Endothelial cell of umbilical vein (primary cell): ENCODE measurements around the gene HOXC9.
A peak's percentile ranks its signal among the peaks of the same experiment; 100 is the strongest.

Experiments used
- EZH2 ChIP-seq: IDR thresholded peaks from 2 replicates; pipeline ENCODE4 v1.6.1; 2012; ENCODE audit warnings: borderline replicate concordance, low read depth, mild to moderate bottlenecking, moderate library complexity, low read length, inconsistent platforms; ENCODE audit not compliant: severe bottlenecking
- FOS ChIP-seq: IDR thresholded peaks from 2 replicates; pipeline ENCODE4 v1.6.1; 2011; ENCODE audit warnings: mild to moderate bottlenecking, low read length, moderate library complexity, borderline replicate concordance; ENCODE audit not compliant: insufficient read depth
- GATA2 ChIP-seq: IDR thresholded peaks from 2 replicates; pipeline ENCODE4 v1.7.0; 2011; ENCODE audit warnings: low read depth, mild to moderate bottlenecking, moderate library complexity, mixed read lengths, low read length; ENCODE audit not compliant: insufficient read length, insufficient read depth
- MAX ChIP-seq: IDR thresholded peaks from 2 replicates; pipeline ENCODE4 v1.6.1; 2011; ENCODE audit not compliant: insufficient read depth, insufficient read length
- POLR2A ChIP-seq: IDR thresholded peaks from 2 replicates; pipeline ENCODE4 v1.6.1; 2012; ENCODE audit warnings: low read depth, mild to moderate bottlenecking, control low read depth, low read length
- POLR2AphosphoS5 ChIP-seq: IDR thresholded peaks from 2 replicates; pipeline ENCODE4 v1.6.1; 2012; ENCODE audit warnings: low read depth, mild to moderate bottlenecking, control low read depth, low read length, moderate library complexity; ENCODE audit not compliant: insufficient read depth
- TF ChIP-seq, protein P1 (sequence below), 2 donors: IDR thresholded peaks; 1 replicate in 1 of 2; 2 replicates in 1 of 2; pipeline ENCODE4 v1.5.1; 2011; ENCODE audit warnings: low read length in 2 of 2, mild to moderate bottlenecking in 2 of 2, moderate library complexity in 2 of 2, control low read depth in 1 of 2, inconsistent platforms in 1 of 2, low read depth in 1 of 2; ENCODE audit not compliant: insufficient read depth in 1 of 2; ENCODE audit errors: extremely low read depth in 1 of 2

- no peak for TF ChIP-seq POLR2A
- no peak for TF ChIP-seq MAX
- TF ChIP-seq, protein P1, sequence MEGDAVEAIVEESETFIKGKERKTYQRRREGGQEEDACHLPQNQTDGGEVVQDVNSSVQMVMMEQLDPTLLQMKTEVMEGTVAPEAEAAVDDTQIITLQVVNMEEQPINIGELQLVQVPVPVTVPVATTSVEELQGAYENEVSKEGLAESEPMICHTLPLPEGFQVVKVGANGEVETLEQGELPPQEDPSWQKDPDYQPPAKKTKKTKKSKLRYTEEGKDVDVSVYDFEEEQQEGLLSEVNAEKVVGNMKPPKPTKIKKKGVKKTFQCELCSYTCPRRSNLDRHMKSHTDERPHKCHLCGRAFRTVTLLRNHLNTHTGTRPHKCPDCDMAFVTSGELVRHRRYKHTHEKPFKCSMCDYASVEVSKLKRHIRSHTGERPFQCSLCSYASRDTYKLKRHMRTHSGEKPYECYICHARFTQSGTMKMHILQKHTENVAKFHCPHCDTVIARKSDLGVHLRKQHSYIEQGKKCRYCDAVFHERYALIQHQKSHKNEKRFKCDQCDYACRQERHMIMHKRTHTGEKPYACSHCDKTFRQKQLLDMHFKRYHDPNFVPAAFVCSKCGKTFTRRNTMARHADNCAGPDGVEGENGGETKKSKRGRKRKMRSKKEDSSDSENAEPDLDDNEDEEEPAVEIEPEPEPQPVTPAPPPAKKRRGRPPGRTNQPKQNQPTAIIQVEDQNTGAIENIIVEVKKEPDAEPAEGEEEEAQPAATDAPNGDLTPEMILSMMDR (IDR thresholded peaks at IDR 0.05; ENCODE audit: extremely low read depth in 1 of 2, insufficient read depth in 1 of 2, low read depth in 1 of 2, low read length in 2 of 2): no peak
- no peak for TF ChIP-seq GATA2
- no peak for TF ChIP-seq FOS
- TF ChIP-seq POLR2AphosphoS5: no peak
- TF ChIP-seq EZH2: peak; percentile 86
These were observed 18.0 kb downstream of the HOXC9 start for GRCh38 chr12:54017878-54018467.
